ENCODE data around the gene SH3GL1. TPM values are rescaled to one million over a fixed set of nuclear protein-coding genes. Genes with fewer than 3 reads are reported as not detected.

The SH3GL1 gene
- polyA plus RNA-seq, 2 of the 4 experiments (the other 2 are of a cell fraction): 20.1 to 34.7 TPM

GRCh38 chr19:4391701-4392483 lies 8.5 kb downstream of the SH3GL1 start:
- 86% methylated on average over 10 of the region's 20 CpGs for WGBS (ENCODE audit: missing lambda C conversion rate)
- DNase-seq (ENCODE audit: low read depth in 1 of 2, low spot score in 1 of 2) (no peak), ATAC-seq (no peak; a peak in 1 of 6 replicates), FAIRE-seq (no peak)
- H3K4me3 ChIP-seq: no peak overlapping the region
- ChIA-PET POLR2A (no interaction called here), CTCF (interaction anchor here (0.8 to 1.6 kb wide), 3 partner anchors 27 to 39 kb away, joined by 3 to 5 read pairs (median 3); no protein-coding TSS in a partner anchor)
- H3K9me3 ChIP-seq: no peaks in the 10 kb centered on the region
- H3K4me1 ChIP-seq: no peaks in the 10 kb centered on the region
- H3K27ac ChIP-seq: no peak overlapping the region
- TF ChIP-seq KDM5A (IDR thresholded peaks at IDR 0.05) (no peak), HMGXB4 (CRISPR knock-in tag; IDR thresholded peaks at IDR 0.05; ENCODE audit: borderline replicate concordance) (no peak), CBX8 (IDR thresholded peaks at IDR 0.05) (no peak), NFE2L2 (conservative IDR thresholded peaks at IDR 0.05; ENCODE audit: low read length) (no peak), REST (IDR thresholded peaks at IDR 0.05) (no peak), HES2 (IDR thresholded peaks at IDR 0.05) (no peak), MAX (IDR thresholded peaks at IDR 0.05) (no peak), NPAS2 (CRISPR knock-in tag; IDR thresholded peaks at IDR 0.05; ENCODE audit: borderline replicate concordance) (no peak), HOXB5 (CRISPR knock-in tag; IDR thresholded peaks at IDR 0.05) (no peak), MAZ (IDR thresholded peaks at IDR 0.05; ENCODE audit: borderline replicate concordance, low read depth, low read length) (no peak), RNF2 (IDR thresholded peaks at IDR 0.05; ENCODE audit: borderline replicate concordance, low read depth) (no peak), CHD2 (IDR thresholded peaks at IDR 0.05; ENCODE audit: low read length, partially characterized antibody) (no peak), HDAC2 (IDR thresholded peaks at IDR 0.05) (no peak), POLR2AphosphoS2 (conservative IDR thresholded peaks at IDR 0.05; ENCODE audit: low read length) (no peak), FOSB (CRISPR knock-in tag; IDR thresholded peaks at IDR 0.05) (no peak), KDM1A (IDR thresholded peaks at IDR 0.05; ENCODE audit: low read depth) (no peak), RCOR1 (IDR thresholded peaks at IDR 0.05; ENCODE audit: low read depth, low read length) (no peak), SMC3 (IDR thresholded peaks at IDR 0.05) (no peak), FOSL2 (IDR thresholded peaks at IDR 0.05) (no peak), FOSL2 (CRISPR knock-in tag; IDR thresholded peaks at IDR 0.05) (no peak)
- H3K4me2 ChIP-seq: no peak overlapping the region

GRCh38 chr19:4391306-4391693 lies 9.0 kb downstream of the SH3GL1 start:
- Histone ChIP-seq H3K4me1 (no peaks in the 10 kb centered on the region), H3K9me3 (no peaks in the 10 kb centered on the region), H3K4me3 (no peak overlapping the region), H3K4me2 (no peak overlapping the region), H3K27ac (no peak overlapping the region)
- no peak for FAIRE-seq
- DNase-seq (ENCODE audit: low read depth in 1 of 2, low spot score in 1 of 2): no peak
- WGBS (ENCODE audit: missing lambda C conversion rate): 79% methylated on average over 9 of the region's 9 CpGs
- no peak for ATAC-seq
- CTCF ChIA-PET: interaction anchor here (0.8 to 1.6 kb wide), 3 partner anchors 28 to 38 kb away, joined by 3 to 5 read pairs (median 3); no protein-coding TSS in a partner anchor
- POLR2A ChIA-PET: no interaction called here
- TF ChIP-seq HOXB5 (CRISPR knock-in tag; IDR thresholded peaks at IDR 0.05) (no peak), RNF2 (IDR thresholded peaks at IDR 0.05; ENCODE audit: borderline replicate concordance, low read depth) (no peak), ZC3H11A (IDR thresholded peaks at IDR 0.05) (no peak), NPAS2 (CRISPR knock-in tag; IDR thresholded peaks at IDR 0.05; ENCODE audit: borderline replicate concordance) (no peak), MAZ (IDR thresholded peaks at IDR 0.05; ENCODE audit: borderline replicate concordance, low read depth, low read length) (no peak), BHLHE40 (IDR thresholded peaks at IDR 0.05; ENCODE audit: low read depth, low read length) (no peak), HDAC2 (IDR thresholded peaks at IDR 0.05) (no peak), FOSL2 (IDR thresholded peaks at IDR 0.05) (no peak), FOSL2 (CRISPR knock-in tag; IDR thresholded peaks at IDR 0.05) (no peak), E2F6 (IDR thresholded peaks at IDR 0.05; ENCODE audit: borderline replicate concordance, low read depth) (no peak), ELK1 (IDR thresholded peaks at IDR 0.05; ENCODE audit: low read depth, low read length) (no peak), REST (IDR thresholded peaks at IDR 0.05) (no peak)
